Measurements from ENCODE around the gene GNPDA1.

Gene GNPDA1

GRCh38 chr5:141994511-141995136 is 18.2 kb downstream of the GNPDA1 start:
- no peak for DNase-seq (ENCODE audit: low spot score)

- DNase-seq (ENCODE audit: low spot score): no peak
Measured at GRCh38 chr5:141992349-141992963, 20.4 kb downstream of the GNPDA1 start.

- no peak for DNase-seq (ENCODE audit: low spot score)
Measured at GRCh38 chr5:141989720-141990119, 23.1 kb downstream of the GNPDA1 start.

- no peak for DNase-seq (ENCODE audit: low spot score)
Measured at GRCh38 chr5:141986072-141986471, 26.8 kb downstream of the GNPDA1 start.

GRCh38 chr5:141982626-141983025 is 30.2 kb downstream of the GNPDA1 start:
- no peak for DNase-seq (ENCODE audit: low spot score)

- DNase-seq (ENCODE audit: low spot score): no peak
Measured at GRCh38 chr5:141978389-141978788, 34.4 kb downstream of the GNPDA1 start.

- DNase-seq (ENCODE audit: low spot score): no peak
Measured at GRCh38 chr5:141976176-141976575, 36.7 kb downstream of the GNPDA1 start.

GRCh38 chr5:141973871-141974595 is 38.8 kb downstream of the GNPDA1 start:
- no peak for DNase-seq (ENCODE audit: low spot score)

- no peak for DNase-seq (ENCODE audit: low spot score)
Measured at GRCh38 chr5:141969783-141970771, 42.8 kb downstream of the GNPDA1 start.

- peak; percentile 91 for DNase-seq (ENCODE audit: low spot score)
Measured at GRCh38 chr5:141968914-141969608, 43.8 kb downstream of the GNPDA1 start, which contains the start of gene RNF14. Gene RNF14, plus strand, starts transcription at chr5:141969105. Its CDS starts 4,484 bp downstream, at chr5:141973589.

GRCh38 chr5:141966963-141967333 is 45.9 kb downstream of the GNPDA1 start:
- DNase-seq (ENCODE audit: low spot score): no peak

GRCh38 chr5:141966275-141966962 is 46.4 kb downstream of the GNPDA1 start:
- DNase-seq (ENCODE audit: low spot score): no peak

- no peak for DNase-seq (ENCODE audit: low spot score)
Measured at GRCh38 chr5:141965071-141965470, 47.8 kb downstream of the GNPDA1 start.

GRCh38 chr5:141963701-141964100 is 49.1 kb downstream of the GNPDA1 start:
- no peak for DNase-seq (ENCODE audit: low spot score)

- DNase-seq (ENCODE audit: low spot score): no peak
Measured at GRCh38 chr5:141961466-141961865, 51.4 kb downstream of the GNPDA1 start.

- DNase-seq (ENCODE audit: low spot score): peak; percentile 88
Measured at GRCh38 chr5:141960449-141961323, 52.1 kb downstream of the GNPDA1 start.

GRCh38 chr5:141960018-141960417 is 52.8 kb downstream of the GNPDA1 start:
- no peak for DNase-seq (ENCODE audit: low spot score)

- DNase-seq (ENCODE audit: low spot score): no peak
Measured at GRCh38 chr5:141958546-141959172, 54.2 kb downstream of the GNPDA1 start.

GRCh38 chr5:141958113-141958512 is 54.7 kb downstream of the GNPDA1 start, which contains the start of gene PCDH12:
Gene PCDH12, minus strand, starts transcription at chr5:141958202. Its CDS starts 351 bp downstream, at chr5:141957851.
- DNase-seq (ENCODE audit: low spot score): no peak

Data from putamen (tissue), 1 donor.